Ramos (cell line): Measurements from ENCODE around the gene ADCY5.

Source experiments
- in situ Hi-C: fragments of 300-500 bp; cut with MboI; formaldehyde crosslinking; loops from one replicate; pipeline ENCODE4 v1.14.3; 2022; ENCODE audit warnings: low sequenced_read_pairs; ENCODE audit not compliant: unreplicated experiment

The ADCY5 gene

GRCh38 chr3:123317716-123318115, 131.2 kb downstream of the ADCY5 start:
- in situ Hi-C loops = no loop called here

- in situ Hi-C loops = no loop called here
Measured at GRCh38 chr3:123315271-123315595, 133.7 kb downstream of the ADCY5 start.

GRCh38 chr3:123314359-123315270, 134.3 kb downstream of the ADCY5 start:
- in situ Hi-C loops = no loop called here

- in situ Hi-C loops = no loop called here
Measured at GRCh38 chr3:123313889-123314288, 135.0 kb downstream of the ADCY5 start.

GRCh38 chr3:123312331-123313265, 136.3 kb downstream of the ADCY5 start:
- in situ Hi-C loops = no loop called here

- in situ Hi-C loops = no loop called here
Measured at GRCh38 chr3:123311201-123311600, 137.7 kb downstream of the ADCY5 start.

- in situ Hi-C loops = no loop called here
Measured at GRCh38 chr3:123310741-123311140, 138.1 kb downstream of the ADCY5 start.

GRCh38 chr3:123310186-123310585, 138.7 kb downstream of the ADCY5 start:
- in situ Hi-C loops = no loop called here

- in situ Hi-C loops = no loop called here
Measured at GRCh38 chr3:123307064-123307463, 141.8 kb downstream of the ADCY5 start.

GRCh38 chr3:123305192-123305591, 143.7 kb downstream of the ADCY5 start:
- in situ Hi-C loops = no loop called here

GRCh38 chr3:123303976-123304560, 144.8 kb downstream of the ADCY5 start:
- in situ Hi-C loops = no loop called here

GRCh38 chr3:123302961-123303360, 145.9 kb downstream of the ADCY5 start:
- in situ Hi-C loops = no loop called here

- in situ Hi-C loops = no loop called here
Measured at GRCh38 chr3:123301331-123302184, 147.3 kb downstream of the ADCY5 start.

- in situ Hi-C loops = no loop called here
Measured at GRCh38 chr3:123300583-123300982, 148.3 kb downstream of the ADCY5 start.

- in situ Hi-C loops = no loop called here
Measured at GRCh38 chr3:123300056-123300455, 148.8 kb downstream of the ADCY5 start.

GRCh38 chr3:123299581-123299980, 149.3 kb downstream of the ADCY5 start:
- in situ Hi-C loops = no loop called here

GRCh38 chr3:123298903-123299302, 150.0 kb downstream of the ADCY5 start:
- in situ Hi-C loops = no loop called here

- in situ Hi-C loops = no loop called here
Measured at GRCh38 chr3:123297627-123297899, 151.3 kb downstream of the ADCY5 start.

- in situ Hi-C loops = no loop called here
Measured at GRCh38 chr3:123296836-123297626, 151.9 kb downstream of the ADCY5 start.
